Upper lobe of right lung (tissue), 1 donor: ENCODE measurements around the gene PACS1. TPM values are rescaled to one million over a fixed set of nuclear protein-coding genes. Genes with fewer than 3 reads are reported as not detected.

Source experiments
- ATAC-seq: fragments of 200-7000 bp; cut with Tn5 transposase; one replicate; pipeline ENCODE4 v1.9.1; 2020; ENCODE audit warnings: mild to moderate bottlenecking, moderate library complexity
- DNase-seq: peaks from one replicate; pipeline ENCODE4 v3.0.0-alpha.2; 2020
- H3K27ac ChIP-seq: fragments of 200-600 bp; one replicate; pipeline ENCODE4 v1.8.0; 2022
- H3K27me3 ChIP-seq: fragments of 200-600 bp; one replicate; pipeline ENCODE4 v1.8.0; 2022; ENCODE audit warnings: mild to moderate bottlenecking
- H3K36me3 ChIP-seq: fragments of 200-600 bp; one replicate; pipeline ENCODE4 v1.8.0; 2022
- H3K4me1 ChIP-seq: fragments of 200-600 bp; one replicate; pipeline ENCODE4 v1.8.0; 2022
- H3K4me3 ChIP-seq: fragments of 200-600 bp; one replicate; pipeline ENCODE4 v1.8.0; 2022; ENCODE audit warnings: mild to moderate bottlenecking
- H3K9me3 ChIP-seq: fragments of 200-600 bp; one replicate; pipeline ENCODE4 v1.8.0; 2022
- intact Hi-C: fragments of 100-400 bp; cut with DNase I; formaldehyde crosslinking; loops from one replicate; pipeline ENCODE4 v1.11.0; 2022
- total RNA-seq: library from RNA; stranded (reverse); fragmentation: NEBNext Ultra II Directional; extraction: Animal tissue kit (Norgen Biotek cat#: 25700); gene quantifications from one replicate; pipeline ENCODE4 v1.2.1, GENCODE V29; 2021
- TF ChIP-seq, protein P1 (sequence below): fragments of 200-600 bp; IDR thresholded peaks from one replicate; pipeline ENCODE4 v1.8.0; 2022; ENCODE audit warnings: antibody characterized with exemption
- donor health status: DM: no; HTN: yes; CAD: no; lungs with severe emphysema.

Gene PACS1
- total RNA-seq, 1 donor from 2014 or later: 55.9 TPM

DNA sequence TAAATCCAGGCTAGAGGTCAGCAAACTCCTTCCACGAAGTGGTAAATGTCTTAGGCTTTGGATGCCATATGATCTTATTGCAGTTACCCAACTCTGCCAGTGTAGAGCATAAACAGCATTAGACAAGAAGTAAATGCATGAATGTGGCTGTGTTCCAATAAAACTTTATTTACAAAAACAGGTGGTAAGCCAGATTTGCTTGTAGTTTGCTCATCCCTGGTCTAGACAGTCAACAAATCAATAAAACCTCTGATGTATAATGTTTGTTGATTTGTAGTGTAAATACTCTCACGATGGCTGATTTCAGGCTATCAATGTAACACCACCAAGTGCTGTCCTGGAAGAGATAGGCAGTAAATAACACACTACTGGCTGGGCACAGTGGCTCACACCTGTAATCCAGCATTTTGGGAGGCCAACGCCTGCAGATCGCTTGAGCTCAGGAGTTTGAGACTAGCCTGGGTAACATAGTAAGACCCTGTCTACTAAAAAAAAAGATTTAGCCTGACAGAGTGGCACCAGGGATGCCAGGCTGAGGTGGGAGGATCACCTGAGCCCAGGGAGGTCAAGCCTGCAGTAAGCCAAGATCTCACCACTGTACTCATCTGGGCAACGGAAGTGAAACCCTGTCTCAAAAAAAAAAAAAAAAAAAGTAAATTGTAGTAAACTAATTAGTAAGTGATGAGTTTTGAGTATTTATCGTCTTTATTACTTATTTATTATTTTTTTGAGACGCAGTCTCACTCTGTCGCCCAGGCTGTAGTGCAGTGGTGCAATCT, 36.9 kb upstream of the PACS1 start:
- Histone ChIP-seq H3K27ac (no peak overlapping the region), H3K9me3 (no peaks in the 10 kb centered on the region), H3K4me3 (no peak overlapping the region), H3K4me1 (no peaks in the 10 kb centered on the region), H3K27me3 (no peaks in the 10 kb centered on the region), H3K36me3 (no peaks in the 10 kb centered on the region)
- intact Hi-C loops: no loop called here
- ATAC-seq (no peak), DNase-seq (no peak)
- TF ChIP-seq, protein P1, sequence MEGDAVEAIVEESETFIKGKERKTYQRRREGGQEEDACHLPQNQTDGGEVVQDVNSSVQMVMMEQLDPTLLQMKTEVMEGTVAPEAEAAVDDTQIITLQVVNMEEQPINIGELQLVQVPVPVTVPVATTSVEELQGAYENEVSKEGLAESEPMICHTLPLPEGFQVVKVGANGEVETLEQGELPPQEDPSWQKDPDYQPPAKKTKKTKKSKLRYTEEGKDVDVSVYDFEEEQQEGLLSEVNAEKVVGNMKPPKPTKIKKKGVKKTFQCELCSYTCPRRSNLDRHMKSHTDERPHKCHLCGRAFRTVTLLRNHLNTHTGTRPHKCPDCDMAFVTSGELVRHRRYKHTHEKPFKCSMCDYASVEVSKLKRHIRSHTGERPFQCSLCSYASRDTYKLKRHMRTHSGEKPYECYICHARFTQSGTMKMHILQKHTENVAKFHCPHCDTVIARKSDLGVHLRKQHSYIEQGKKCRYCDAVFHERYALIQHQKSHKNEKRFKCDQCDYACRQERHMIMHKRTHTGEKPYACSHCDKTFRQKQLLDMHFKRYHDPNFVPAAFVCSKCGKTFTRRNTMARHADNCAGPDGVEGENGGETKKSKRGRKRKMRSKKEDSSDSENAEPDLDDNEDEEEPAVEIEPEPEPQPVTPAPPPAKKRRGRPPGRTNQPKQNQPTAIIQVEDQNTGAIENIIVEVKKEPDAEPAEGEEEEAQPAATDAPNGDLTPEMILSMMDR: no peak

DNA sequence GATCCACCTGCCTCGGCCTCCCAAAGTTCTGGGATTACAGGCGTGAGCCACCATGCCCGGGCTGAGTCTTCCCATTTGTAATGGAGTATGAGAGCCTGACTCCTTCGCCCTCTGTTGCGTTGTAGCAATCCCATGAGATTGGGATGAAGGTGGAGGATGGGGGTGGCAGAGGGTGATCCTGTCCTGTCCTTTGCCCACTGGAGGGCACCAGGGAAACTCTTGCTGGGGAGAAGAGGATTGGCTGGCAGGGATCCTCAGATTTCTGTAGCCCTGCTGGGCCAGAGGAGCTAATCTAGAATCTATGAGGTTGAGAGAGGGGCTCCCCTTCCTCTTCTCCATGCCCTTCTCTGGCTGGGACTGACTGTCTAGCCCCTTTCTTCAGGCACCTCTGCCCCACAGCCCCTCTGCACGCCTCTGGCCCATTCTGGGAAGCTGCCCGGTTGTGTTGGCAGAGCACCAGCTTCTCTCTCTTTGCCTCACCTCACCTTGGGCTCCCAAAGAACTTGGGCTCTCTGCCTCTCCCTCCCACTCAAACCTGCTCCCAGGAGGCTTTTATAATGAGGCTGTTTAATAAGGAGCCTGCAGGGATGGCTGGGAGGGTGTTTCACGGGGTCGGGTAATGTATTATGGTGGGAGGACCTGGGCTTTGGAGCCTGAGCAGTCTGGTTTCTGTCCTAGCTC, 34.3 kb upstream of the PACS1 start:
- H3K36me3 ChIP-seq: no peaks in the 10 kb centered on the region
- ATAC-seq (no peak), DNase-seq (no peak)
- H3K4me1 ChIP-seq: no peaks in the 10 kb centered on the region
- intact Hi-C loops: no loop called here
- TF ChIP-seq, protein P1: no peak
- no peak overlapping the region for H3K27ac ChIP-seq
- H3K27me3 ChIP-seq: no peaks in the 10 kb centered on the region
- no peak overlapping the region for H3K4me3 ChIP-seq
- no peaks in the 10 kb centered on the region for H3K9me3 ChIP-seq

DNA sequence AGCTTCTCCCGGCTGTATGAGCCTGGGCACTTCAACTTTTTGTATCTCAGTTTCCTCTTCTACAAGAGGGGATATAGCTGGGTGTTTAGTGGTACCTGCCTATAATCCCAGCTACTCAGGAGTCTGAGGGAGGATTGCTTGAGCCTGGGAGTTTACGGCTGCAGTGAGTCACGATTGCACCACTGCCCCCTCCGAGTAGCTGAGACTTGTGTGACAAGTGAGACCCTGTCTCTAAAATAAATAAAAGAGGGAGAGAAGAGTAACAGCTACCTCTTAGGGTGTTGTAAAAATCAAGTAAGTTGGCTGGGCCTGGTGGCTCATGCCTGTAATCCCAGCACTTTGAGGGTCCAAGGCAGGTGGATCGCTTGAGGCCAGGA, 33.8 kb upstream of the PACS1 start:
- intact Hi-C loops: no loop called here

DNA sequence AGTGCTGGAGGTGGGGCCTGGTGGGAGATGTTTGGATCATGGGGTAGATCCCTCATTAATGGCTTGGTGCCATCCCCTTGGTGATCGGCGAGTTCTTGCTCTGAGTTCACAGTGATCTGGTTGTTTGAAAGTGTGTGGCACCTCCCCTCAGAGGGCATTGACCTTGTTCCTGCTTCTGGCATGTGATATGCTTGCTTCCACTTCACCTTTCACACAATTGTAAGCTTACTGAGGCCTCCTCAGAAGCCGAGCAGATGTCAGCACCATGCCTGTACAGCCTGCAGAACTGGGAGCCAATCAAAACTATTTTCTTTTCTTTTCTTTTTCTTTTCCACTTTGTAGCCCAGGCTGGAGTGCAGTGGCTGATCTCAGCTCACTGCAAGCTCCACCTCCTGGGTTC, 32.7 kb upstream of the PACS1 start:
- TF ChIP-seq, protein P1: no peak
- intact Hi-C loops: no loop called here
- Histone ChIP-seq H3K4me1 (no peaks in the 10 kb centered on the region), H3K4me3 (no peak overlapping the region), H3K27me3 (no peaks in the 10 kb centered on the region), H3K36me3 (no peaks in the 10 kb centered on the region), H3K9me3 (no peaks in the 10 kb centered on the region), H3K27ac (no peak overlapping the region)
- DNase-seq (no peak), ATAC-seq (no peak)

More for the DNA sequence above, 33.8 kb upstream of the PACS1 start:
- Histone ChIP-seq H3K27ac (no peak overlapping the region), H3K27me3 (no peaks in the 10 kb centered on the region), H3K36me3 (no peaks in the 10 kb centered on the region), H3K4me3 (no peak overlapping the region), H3K9me3 (no peaks in the 10 kb centered on the region), H3K4me1 (no peaks in the 10 kb centered on the region)
- TF ChIP-seq, protein P1: no peak
- ATAC-seq (no peak), DNase-seq (no peak)

DNA sequence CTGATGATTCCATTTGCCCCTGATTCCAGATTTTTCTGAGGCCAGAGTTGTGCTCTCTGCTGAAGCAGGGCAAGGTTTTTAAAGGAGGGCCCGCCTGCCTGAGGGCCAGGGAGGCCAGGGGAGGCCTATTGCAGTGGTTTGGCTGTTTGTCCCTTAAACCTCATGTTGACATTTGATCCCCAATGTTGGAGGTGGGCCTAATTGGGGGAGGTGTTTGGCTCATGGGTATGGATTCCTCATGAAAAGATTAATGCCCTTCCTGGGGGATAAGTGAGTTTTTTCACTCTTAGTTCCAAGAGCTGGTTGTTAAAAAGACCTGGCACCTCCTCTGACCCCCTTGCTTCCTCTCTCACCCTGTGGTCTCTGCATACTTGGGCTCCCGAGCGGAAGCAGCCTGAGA, 30.3 kb upstream of the PACS1 start:
- no peak for DNase-seq
- H3K9me3 ChIP-seq: no peaks in the 10 kb centered on the region
- ATAC-seq: no peak
- no peaks in the 10 kb centered on the region for H3K4me1 ChIP-seq
- H3K27me3 ChIP-seq: no peaks in the 10 kb centered on the region
- TF ChIP-seq, protein P1: no peak
- no peak overlapping the region for H3K27ac ChIP-seq
- H3K4me3 ChIP-seq: no peak overlapping the region
- H3K36me3 ChIP-seq: no peaks in the 10 kb centered on the region
- intact Hi-C loops: no loop called here
